ENCODE measurements around the gene OXGR1.

Gene OXGR1

DNA sequence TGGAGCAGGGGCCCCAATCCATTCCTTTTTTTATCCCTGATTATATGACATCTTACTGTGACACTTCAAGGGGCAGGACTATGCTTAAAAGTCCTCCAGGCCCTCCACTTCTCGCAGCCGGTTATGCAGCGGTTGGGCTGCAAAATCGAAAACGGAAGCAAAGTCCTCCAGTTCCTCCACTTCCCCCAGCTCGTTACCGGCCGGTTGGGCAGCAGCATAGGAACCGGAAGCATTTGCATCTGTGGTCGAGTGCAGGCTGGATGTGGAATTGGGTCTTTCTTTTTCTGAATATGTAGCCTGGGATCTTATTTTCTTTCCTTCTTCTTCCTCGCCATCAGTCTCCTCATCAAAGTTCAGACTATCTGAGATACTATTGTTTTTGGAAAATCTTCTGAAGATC lies 46.1 kb downstream of the OXGR1 start:
- TF ChIP-seq TAF1 (IDR thresholded peaks at IDR 0.05; ENCODE audit: borderline replicate concordance, low read depth, low read length) = no peak
- no peak for TF ChIP-seq POLR2AphosphoS5 (IDR thresholded peaks at IDR 0.05; ENCODE audit: low read depth, low read length)
- no peak for TF ChIP-seq POLR2A (IDR thresholded peaks at IDR 0.05; ENCODE audit: low read depth, low read length)
- no peak for FAIRE-seq

DNA sequence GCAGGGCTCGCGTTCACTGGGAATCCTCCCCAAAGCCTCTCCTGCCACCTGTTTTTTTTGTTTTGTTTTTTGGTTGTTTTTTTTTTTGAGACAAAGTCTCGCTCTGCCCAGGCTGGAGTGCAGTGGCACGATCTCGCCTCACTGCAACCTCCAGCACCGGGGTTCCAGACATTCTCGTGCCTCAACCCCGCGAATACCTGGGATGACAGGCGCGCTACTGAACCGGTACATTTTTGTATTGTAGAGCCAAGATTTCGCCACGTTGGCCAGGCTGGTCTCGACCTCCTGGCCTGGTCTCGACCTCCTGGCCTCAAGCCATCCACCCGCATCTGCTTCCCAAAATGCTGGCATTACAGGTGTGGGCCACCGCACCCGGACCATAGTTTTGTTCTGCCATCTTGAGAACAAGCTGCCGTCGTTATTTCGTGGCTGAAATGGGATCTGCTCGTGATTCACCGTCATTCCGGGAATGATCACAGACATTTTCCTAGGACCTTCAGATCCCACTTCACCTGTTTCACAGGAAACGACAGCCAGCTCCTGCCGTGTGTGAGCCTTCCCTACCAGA lies 46.8 kb downstream of the OXGR1 start:
- FAIRE-seq (no peak), DNase-seq (ENCODE audit: insufficient read length) (no peak)
- TF ChIP-seq POLR2AphosphoS5 (IDR thresholded peaks at IDR 0.05; ENCODE audit: low read depth, low read length) (no peak), POLR2A (IDR thresholded peaks at IDR 0.05; ENCODE audit: low read depth, low read length) (no peak), TAF1 (IDR thresholded peaks at IDR 0.05; ENCODE audit: borderline replicate concordance, low read depth, low read length) (no peak)

More for the DNA sequence above, 46.1 kb downstream of the OXGR1 start:
- no peak for DNase-seq (ENCODE audit: insufficient read length)

DNA sequence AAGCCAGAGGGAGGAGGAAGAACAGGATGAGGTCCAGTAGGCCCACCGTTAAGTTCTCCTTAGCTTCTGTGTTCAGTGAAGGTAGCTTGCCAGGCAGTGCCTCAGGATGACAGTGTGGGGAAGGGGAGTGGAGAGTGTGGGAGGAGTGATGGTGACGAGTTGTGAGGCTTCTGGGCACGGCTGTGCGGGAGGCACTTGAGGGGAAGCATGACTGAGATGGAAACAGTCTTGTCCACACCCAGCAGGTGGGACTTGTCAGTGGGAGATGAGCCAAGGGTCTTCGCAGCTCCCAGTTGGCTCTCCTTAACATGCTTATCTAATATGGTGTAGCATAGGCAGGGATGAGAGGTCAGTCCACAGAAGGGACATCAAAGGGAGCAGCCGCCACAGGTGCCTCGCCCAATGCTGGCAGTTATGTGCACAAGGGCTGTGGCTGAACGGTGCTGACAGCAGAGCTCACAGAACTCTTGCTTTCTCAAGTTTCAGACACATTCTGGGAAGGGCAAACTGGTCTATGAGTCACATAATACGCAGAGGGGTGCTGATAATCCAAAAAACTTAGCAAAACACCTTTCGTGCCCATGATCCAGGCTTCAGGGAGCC lies 47.5 kb downstream of the OXGR1 start:
- FAIRE-seq = no peak
- TF ChIP-seq POLR2A (IDR thresholded peaks at IDR 0.05; ENCODE audit: low read depth, low read length) (no peak), TAF1 (IDR thresholded peaks at IDR 0.05; ENCODE audit: borderline replicate concordance, low read depth, low read length) (no peak), POLR2AphosphoS5 (IDR thresholded peaks at IDR 0.05; ENCODE audit: low read depth, low read length) (no peak)
- DNase-seq (ENCODE audit: insufficient read length) = no peak

DNA sequence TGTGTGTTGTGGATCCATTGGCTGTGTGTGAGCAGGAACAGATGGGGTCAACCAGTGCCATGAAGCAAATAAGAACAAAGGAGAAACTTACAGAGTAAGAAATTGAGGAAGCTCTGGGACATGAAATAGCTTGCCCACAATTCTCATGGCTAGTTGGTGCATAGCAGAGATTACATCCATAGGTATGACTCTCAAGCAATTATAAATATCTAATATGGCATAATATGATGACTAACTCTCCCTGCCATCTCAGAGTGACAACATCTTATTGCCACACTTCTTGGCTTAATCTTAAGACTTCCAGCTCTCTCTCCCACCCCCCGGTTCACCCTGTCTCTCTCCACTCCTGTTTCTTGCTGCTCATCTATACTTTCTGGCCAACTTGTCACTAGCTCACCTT lies 53.3 kb downstream of the OXGR1 start:
- DNase-seq (ENCODE audit: insufficient read length) (no peak), FAIRE-seq (no peak)
- no peak for TF ChIP-seq TAF1 (IDR thresholded peaks at IDR 0.05; ENCODE audit: borderline replicate concordance, low read depth, low read length)
- TF ChIP-seq POLR2A (IDR thresholded peaks at IDR 0.05; ENCODE audit: low read depth, low read length) = no peak
- TF ChIP-seq POLR2AphosphoS5 (IDR thresholded peaks at IDR 0.05; ENCODE audit: low read depth, low read length) = no peak

DNA sequence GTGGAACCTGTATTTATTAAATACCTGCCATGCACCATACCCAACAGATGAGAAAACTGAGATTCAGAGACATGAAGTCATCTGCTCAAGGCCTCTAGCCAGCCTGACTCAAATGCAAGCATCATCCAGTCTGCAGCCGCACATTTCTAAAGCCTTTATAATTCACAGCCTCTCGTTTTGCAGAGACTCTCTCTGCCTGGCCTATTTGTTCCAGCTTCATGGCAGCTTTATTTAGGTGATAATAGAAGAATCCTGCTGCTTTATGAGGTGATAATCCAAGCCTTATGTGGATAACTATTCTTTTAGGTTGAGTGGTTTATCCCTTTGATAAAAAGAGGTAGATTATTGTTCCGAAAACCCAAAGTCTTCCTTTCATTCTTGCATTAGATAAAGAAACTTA lies 58.4 kb downstream of the OXGR1 start:
- DNase-seq (ENCODE audit: insufficient read length) (no peak), FAIRE-seq (no peak)
- TF ChIP-seq POLR2A (IDR thresholded peaks at IDR 0.05; ENCODE audit: low read depth, low read length) (no peak), TAF1 (IDR thresholded peaks at IDR 0.05; ENCODE audit: borderline replicate concordance, low read depth, low read length) (no peak), POLR2AphosphoS5 (IDR thresholded peaks at IDR 0.05; ENCODE audit: low read depth, low read length) (no peak)
